Measurements from ENCODE around the gene RHOC.

DNA sequence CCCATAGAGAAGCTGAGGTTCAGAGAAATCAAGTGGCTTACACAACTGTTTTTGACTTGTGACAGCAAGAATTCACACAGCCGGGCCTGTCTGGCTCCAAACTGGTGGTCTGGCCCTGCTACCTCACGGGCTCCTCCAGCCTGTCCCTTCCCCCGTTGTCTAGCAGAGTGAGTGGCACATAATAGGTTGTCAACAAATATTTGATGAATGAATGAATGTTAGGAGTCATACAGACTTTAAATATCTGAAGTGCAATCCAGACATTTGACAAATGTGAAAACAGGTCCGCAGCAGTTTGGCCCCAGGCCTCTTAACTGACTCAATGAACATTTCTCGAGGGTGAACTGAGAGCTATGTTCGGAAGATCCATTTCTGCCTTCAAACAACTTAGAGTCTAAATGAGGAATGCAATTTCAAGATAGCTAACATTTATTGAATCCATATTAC is 1.1 kb upstream of the RHOC start:
- TF ChIP-seq, protein P1, sequence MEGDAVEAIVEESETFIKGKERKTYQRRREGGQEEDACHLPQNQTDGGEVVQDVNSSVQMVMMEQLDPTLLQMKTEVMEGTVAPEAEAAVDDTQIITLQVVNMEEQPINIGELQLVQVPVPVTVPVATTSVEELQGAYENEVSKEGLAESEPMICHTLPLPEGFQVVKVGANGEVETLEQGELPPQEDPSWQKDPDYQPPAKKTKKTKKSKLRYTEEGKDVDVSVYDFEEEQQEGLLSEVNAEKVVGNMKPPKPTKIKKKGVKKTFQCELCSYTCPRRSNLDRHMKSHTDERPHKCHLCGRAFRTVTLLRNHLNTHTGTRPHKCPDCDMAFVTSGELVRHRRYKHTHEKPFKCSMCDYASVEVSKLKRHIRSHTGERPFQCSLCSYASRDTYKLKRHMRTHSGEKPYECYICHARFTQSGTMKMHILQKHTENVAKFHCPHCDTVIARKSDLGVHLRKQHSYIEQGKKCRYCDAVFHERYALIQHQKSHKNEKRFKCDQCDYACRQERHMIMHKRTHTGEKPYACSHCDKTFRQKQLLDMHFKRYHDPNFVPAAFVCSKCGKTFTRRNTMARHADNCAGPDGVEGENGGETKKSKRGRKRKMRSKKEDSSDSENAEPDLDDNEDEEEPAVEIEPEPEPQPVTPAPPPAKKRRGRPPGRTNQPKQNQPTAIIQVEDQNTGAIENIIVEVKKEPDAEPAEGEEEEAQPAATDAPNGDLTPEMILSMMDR (IDR thresholded peaks at IDR 0.05): no peak
- TF ChIP-seq TCF7L2 (IDR thresholded peaks at IDR 0.05; ENCODE audit: low read depth, low read length) (no peak), POLR2AphosphoS5 (IDR thresholded peaks at IDR 0.05; ENCODE audit: low read depth, low read length) (no peak)
- TF ChIP-seq, protein P2, sequence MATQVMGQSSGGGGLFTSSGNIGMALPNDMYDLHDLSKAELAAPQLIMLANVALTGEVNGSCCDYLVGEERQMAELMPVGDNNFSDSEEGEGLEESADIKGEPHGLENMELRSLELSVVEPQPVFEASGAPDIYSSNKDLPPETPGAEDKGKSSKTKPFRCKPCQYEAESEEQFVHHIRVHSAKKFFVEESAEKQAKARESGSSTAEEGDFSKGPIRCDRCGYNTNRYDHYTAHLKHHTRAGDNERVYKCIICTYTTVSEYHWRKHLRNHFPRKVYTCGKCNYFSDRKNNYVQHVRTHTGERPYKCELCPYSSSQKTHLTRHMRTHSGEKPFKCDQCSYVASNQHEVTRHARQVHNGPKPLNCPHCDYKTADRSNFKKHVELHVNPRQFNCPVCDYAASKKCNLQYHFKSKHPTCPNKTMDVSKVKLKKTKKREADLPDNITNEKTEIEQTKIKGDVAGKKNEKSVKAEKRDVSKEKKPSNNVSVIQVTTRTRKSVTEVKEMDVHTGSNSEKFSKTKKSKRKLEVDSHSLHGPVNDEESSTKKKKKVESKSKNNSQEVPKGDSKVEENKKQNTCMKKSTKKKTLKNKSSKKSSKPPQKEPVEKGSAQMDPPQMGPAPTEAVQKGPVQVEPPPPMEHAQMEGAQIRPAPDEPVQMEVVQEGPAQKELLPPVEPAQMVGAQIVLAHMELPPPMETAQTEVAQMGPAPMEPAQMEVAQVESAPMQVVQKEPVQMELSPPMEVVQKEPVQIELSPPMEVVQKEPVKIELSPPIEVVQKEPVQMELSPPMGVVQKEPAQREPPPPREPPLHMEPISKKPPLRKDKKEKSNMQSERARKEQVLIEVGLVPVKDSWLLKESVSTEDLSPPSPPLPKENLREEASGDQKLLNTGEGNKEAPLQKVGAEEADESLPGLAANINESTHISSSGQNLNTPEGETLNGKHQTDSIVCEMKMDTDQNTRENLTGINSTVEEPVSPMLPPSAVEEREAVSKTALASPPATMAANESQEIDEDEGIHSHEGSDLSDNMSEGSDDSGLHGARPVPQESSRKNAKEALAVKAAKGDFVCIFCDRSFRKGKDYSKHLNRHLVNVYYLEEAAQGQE (IDR thresholded peaks at IDR 0.05; ENCODE audit: insufficient read depth in 1 of 2, low read depth in 2 of 2, low read length in 1 of 2): no peak

Measured in Panc1 (cell line).